ENCODE results near the gene TCL1A. TPM values are rescaled to one million over a fixed set of nuclear protein-coding genes. Genes with fewer than 3 reads are reported as not detected.

Gene TCL1A
- total RNA-seq, 1 donor from 2014 or later = not detected

GRCh38 chr14:95696741-95697140, 17.2 kb downstream of the TCL1A start:
- Mint-ChIP-seq H3K4me1 (ENCODE audit: low read depth, unreplicated experiment) (no peaks in the 10 kb centered on the region), H3K36me3 (ENCODE audit: unreplicated experiment) (no peaks in the 10 kb centered on the region), H3K4me3 (ENCODE audit: unreplicated experiment) (no peak overlapping the region), H3K27me3 (ENCODE audit: unreplicated experiment) (peaks cover 2% of the 10 kb centered on the region), H3K27ac (ENCODE audit: unreplicated experiment) (no peak overlapping the region), H3K9me3 (ENCODE audit: unreplicated experiment) (peaks cover 4% of the 10 kb centered on the region)
- DNase-seq = no peak
- TF ChIP-seq, protein P1, sequence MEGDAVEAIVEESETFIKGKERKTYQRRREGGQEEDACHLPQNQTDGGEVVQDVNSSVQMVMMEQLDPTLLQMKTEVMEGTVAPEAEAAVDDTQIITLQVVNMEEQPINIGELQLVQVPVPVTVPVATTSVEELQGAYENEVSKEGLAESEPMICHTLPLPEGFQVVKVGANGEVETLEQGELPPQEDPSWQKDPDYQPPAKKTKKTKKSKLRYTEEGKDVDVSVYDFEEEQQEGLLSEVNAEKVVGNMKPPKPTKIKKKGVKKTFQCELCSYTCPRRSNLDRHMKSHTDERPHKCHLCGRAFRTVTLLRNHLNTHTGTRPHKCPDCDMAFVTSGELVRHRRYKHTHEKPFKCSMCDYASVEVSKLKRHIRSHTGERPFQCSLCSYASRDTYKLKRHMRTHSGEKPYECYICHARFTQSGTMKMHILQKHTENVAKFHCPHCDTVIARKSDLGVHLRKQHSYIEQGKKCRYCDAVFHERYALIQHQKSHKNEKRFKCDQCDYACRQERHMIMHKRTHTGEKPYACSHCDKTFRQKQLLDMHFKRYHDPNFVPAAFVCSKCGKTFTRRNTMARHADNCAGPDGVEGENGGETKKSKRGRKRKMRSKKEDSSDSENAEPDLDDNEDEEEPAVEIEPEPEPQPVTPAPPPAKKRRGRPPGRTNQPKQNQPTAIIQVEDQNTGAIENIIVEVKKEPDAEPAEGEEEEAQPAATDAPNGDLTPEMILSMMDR (IDR thresholded peaks at IDR 0.05; ENCODE audit: partially characterized antibody, unreplicated experiment) = no peak

DNA sequence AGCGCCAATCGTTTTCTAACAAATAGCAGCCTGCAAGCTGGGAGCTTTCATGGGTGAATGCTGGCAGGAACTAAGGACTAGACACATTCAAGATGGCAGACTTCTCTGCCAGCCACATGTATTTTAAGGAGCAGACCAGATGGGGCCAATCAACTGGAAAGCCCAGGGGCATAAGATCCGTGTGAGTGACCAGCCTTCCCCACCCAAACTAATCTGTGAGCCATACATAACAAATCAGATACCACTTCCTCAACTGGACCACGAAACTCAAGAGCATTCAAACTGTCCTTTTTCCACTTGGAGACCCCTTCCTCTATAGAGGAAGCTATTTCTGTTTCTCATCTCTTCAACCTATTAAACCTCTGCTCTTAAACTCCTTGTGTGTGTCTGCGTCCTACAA, 18.0 kb downstream of the TCL1A start:
- Mint-ChIP-seq H3K9me3 (ENCODE audit: unreplicated experiment) (peaks cover 5% of the 10 kb centered on the region), H3K36me3 (ENCODE audit: unreplicated experiment) (no peaks in the 10 kb centered on the region), H3K27ac (ENCODE audit: unreplicated experiment) (no peak overlapping the region), H3K4me1 (ENCODE audit: low read depth, unreplicated experiment) (no peaks in the 10 kb centered on the region), H3K4me3 (ENCODE audit: unreplicated experiment) (no peak overlapping the region), H3K27me3 (ENCODE audit: unreplicated experiment) (peaks cover 2% of the 10 kb centered on the region)
- TF ChIP-seq, protein P1 (IDR thresholded peaks at IDR 0.05; ENCODE audit: partially characterized antibody, unreplicated experiment) = no peak
- DNase-seq = no peak

DNA sequence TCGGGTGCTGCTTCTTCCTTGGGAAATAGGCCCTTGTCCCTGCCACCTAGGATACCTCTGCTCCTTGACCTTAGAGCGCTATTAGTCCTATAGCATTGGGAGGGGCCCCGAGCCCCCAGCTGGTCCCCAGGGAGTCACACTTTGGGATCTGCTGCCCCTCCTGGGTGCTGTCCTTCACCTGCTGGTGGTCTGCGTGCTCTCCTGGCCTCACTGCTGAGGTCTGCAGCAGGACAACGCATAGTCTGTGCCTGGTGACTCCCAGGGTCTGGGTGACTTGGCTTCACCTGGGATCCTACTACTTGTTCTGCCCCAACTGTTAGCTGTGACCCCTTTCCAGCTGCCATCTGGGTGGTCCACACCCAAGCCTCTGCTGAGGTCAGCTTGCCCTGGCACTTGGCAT, 18.9 kb downstream of the TCL1A start:
- TF ChIP-seq, protein P1 (IDR thresholded peaks at IDR 0.05; ENCODE audit: partially characterized antibody, unreplicated experiment) = no peak
- H3K4me1 Mint-ChIP-seq (ENCODE audit: low read depth, unreplicated experiment) = no peaks in the 10 kb centered on the region
- DNase-seq = no peak
- no peak overlapping the region for H3K27ac Mint-ChIP-seq (ENCODE audit: unreplicated experiment)
- H3K9me3 Mint-ChIP-seq (ENCODE audit: unreplicated experiment) = peaks cover 6% of the 10 kb centered on the region
- peaks cover 2% of the 10 kb centered on the region for H3K27me3 Mint-ChIP-seq (ENCODE audit: unreplicated experiment)
- H3K36me3 Mint-ChIP-seq (ENCODE audit: unreplicated experiment) = no peaks in the 10 kb centered on the region
- H3K4me3 Mint-ChIP-seq (ENCODE audit: unreplicated experiment) = no peak overlapping the region

- Mint-ChIP-seq H3K4me1 (ENCODE audit: low read depth, unreplicated experiment) (no peaks in the 10 kb centered on the region), H3K4me3 (ENCODE audit: unreplicated experiment) (no peak overlapping the region), H3K27ac (ENCODE audit: unreplicated experiment) (no peak overlapping the region), H3K36me3 (ENCODE audit: unreplicated experiment) (no peaks in the 10 kb centered on the region), H3K9me3 (ENCODE audit: unreplicated experiment) (peaks cover 6% of the 10 kb centered on the region), H3K27me3 (ENCODE audit: unreplicated experiment) (peaks cover 2% of the 10 kb centered on the region)
- TF ChIP-seq, protein P1 (IDR thresholded peaks at IDR 0.05; ENCODE audit: partially characterized antibody, unreplicated experiment) = no peak
- no peak for DNase-seq
Observed at GRCh38 chr14:95692109-95692508, 21.8 kb downstream of the TCL1A start.

- Mint-ChIP-seq H3K9me3 (ENCODE audit: unreplicated experiment) (peaks cover 6% of the 10 kb centered on the region), H3K36me3 (ENCODE audit: unreplicated experiment) (no peaks in the 10 kb centered on the region), H3K4me3 (ENCODE audit: unreplicated experiment) (no peak overlapping the region), H3K4me1 (ENCODE audit: low read depth, unreplicated experiment) (no peaks in the 10 kb centered on the region), H3K27me3 (ENCODE audit: unreplicated experiment) (peaks cover 2% of the 10 kb centered on the region), H3K27ac (ENCODE audit: unreplicated experiment) (no peak overlapping the region)
- no peak for DNase-seq
- TF ChIP-seq, protein P1 (IDR thresholded peaks at IDR 0.05; ENCODE audit: partially characterized antibody, unreplicated experiment) = no peak
Observed at GRCh38 chr14:95691591-95691990, 22.3 kb downstream of the TCL1A start.

Measured in glutamatergic neuron (in vitro differentiated cells).